ENCODE measurements around the gene TRAK1.

The TRAK1 gene

DNA sequence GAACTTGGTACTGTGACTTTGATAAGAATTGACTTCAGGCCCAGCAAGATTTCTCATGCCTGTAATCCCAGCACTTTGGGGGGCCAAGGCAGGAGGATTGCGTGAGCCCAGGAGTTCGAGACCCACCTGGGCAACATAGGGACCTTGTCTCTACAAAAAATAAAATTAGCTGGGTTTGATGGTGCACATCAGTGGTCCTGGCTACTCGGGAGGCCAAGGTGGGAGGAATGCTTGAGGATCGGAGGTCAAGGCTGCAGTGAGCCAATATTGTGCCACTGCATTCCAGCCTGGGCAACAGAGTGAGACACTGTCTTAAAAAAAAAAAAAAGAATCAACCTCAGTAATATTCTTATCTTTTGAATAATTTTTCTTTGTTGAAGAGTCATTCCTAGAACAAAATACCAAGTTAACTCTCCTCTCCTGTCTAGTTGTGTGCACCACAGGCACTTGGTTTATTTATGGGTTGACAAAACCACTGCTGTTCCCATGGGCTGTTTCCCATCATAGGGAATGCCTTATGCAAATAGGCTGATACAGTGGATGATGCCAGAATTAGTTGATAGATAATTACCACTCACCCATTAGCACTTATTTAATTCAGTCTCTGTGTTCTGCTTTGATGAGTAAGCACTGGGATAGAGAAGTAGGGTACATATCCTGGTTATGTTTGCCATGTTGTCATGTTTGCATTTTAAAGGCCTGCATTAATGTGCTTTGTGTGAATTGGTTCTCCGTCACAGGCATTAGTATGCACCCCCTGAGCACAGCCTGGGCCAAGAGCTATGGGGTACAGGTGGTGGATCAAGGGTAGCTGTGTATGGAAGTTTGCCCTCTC, 32.9 kb downstream of the TRAK1 start:
- DNase-seq = no peak

DNA sequence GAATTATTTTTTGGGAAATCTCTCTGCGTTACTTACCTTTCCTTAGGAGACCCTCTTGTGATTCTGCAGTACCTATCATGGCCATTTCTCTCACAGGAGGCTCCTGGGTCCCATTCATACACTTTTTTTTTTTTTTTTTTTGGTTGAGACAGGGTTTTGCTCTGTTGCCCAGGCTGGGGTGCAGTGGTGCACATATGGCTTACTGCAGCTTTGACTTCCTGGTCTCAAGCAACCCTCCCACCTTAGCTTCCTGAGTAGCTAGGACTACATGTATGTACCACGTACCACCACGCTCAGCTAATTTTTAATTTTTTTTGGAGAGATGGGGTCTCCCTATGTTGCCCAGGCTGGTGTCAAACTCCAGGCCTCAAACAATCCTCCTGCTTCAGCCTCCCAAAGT, 36.1 kb downstream of the TRAK1 start:
- DNase-seq = no peak

DNA sequence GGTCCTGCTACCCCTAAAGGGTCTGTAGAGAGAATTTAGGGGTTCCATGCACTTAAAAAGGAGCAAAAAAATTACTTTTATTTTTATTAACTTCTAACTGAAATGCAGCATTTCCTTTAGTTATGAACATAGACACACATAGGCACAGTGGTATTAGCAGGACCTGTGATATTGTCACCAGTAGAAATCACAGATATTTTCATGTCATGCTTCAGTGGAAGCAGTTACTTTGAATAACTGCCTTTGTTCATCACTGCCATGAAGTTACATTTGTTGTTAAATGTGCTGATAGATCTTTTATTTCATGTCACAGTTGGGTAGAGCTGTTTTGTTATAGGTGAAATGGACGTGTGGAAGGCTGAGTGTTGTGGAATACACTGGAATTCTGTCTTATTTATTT, 37.4 kb downstream of the TRAK1 start:
- no peak for DNase-seq

DNA sequence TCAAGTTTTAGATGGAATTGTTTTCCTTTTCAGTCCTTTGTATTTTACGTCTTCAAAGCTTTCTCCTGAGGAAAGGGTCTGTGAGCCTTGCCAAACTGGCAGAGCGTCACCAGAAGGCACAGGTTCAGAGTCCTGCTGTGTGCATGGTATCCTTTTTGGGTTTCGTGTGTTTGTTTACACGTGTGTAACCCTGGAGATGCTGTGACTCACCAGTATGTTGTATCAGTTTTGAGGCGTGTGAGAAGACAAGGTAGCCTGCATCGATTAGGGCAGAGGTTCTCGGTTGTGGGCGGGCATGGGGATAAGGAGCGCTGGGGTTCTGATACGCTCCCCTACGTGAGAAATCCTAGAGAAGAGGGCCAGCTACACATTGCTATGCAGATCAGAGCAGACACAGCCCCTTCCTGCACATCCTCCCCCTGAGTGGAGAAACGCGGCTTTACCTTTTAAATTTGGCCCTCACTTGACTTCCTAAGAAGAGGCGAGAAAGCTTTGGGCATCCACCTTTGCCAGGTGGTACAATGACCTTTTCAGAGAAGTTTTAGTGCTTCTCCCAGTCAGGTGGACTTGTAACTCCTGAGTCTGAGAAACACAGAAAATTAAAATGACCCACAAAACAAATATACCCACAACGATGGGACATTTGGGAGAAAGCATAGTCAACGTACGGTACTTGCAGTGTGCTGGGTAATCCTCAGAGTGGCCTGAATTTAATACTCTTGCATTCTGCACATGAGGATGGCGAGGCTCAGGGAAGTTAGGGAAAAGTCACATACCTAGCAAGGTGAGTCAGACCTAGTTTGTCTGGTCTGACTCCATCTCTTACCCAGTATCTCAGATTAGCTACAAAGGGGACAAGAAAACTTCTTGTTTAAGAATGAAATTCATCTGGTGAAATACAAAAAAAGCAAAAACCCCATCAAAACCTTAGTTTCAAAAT, 38.1 kb downstream of the TRAK1 start:
- DNase-seq = no peak

DNA sequence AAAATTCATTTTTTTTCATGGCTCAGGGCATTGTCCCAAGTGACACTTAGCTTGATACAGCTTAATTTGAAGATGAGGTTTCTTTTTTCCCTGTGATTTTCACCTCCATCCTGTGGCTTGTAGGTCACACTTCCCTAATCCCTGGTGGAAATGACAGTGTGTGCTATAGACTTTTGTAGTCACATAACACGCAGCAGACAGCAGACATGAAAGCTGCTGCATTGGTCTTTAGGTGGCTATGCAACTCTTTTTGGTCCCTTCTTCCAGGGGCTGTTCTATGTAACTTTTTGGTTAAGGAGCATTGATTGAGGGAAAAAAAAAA, 38.8 kb downstream of the TRAK1 start:
- no peak for DNase-seq

DNA sequence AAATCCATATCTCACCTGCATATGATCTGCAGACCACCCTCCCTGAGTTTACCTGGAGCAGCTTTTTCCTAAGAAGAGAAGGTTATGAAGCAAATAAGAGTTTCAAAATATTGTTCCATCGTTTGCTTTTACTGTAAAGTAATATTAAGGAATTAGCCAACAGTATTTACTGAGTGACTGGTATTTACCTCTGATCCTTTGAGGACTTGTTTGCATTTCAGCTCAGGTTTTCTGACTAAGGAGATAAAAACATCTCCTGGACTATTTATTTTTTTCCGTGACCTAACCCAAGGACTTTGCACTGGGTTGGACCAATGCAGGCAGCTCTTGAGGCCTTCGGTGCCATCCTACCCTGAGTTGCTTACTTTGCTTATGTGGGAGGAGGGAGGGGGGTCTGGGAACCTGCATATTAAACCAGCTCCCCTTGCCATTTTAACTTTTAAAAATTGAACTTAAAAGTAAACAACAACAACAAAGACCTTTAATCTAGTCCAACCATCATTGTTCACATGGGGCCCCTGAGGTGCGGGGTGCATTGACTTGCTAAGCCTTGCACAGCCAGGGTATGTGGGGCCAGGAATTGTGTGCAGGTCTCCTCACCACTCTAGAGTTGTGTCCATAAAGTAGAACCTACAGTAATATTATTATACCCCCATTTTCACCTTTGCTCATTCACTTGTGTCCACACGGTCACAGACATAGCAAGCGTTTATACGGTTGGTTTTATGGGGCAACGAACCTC, 39.3 kb downstream of the TRAK1 start:
- DNase-seq = no peak

DNA sequence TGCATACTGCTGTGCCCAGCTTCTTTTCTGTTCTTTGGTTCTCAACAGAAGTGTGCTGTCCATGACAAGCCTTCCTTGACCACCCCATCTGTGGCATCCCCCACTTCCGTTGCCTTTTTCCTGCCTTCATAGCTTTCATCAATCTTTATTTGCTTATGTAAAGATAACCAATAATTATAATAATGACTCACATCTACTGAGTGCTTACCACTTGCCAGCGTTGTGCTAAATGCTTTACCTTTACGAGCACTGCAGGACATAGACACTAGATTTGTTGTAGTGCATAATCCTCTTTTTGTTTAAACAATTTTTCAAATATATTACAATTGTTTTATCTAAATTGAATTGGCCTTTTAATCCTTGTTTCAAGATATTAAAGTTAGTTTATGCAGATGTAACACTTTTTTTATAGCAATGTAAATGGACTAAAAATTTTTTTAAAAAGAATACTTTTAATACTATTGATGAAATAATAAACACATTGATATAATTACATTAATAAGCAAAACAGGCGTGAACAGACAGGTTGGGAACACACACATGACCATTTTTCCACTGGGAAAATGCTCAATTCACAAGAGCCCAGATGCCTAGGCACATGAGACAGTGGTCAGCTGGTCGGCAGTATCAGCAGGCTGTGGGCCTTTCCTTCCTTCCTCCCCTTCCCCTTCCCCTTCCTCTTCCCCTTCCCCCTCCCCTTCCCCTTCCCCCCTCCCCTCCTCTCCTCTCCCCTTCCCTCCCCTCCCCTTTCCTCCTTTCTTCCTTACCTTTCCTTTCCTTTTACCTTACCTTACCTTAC, 42.5 kb downstream of the TRAK1 start:
- DNase-seq = no peak

DNA sequence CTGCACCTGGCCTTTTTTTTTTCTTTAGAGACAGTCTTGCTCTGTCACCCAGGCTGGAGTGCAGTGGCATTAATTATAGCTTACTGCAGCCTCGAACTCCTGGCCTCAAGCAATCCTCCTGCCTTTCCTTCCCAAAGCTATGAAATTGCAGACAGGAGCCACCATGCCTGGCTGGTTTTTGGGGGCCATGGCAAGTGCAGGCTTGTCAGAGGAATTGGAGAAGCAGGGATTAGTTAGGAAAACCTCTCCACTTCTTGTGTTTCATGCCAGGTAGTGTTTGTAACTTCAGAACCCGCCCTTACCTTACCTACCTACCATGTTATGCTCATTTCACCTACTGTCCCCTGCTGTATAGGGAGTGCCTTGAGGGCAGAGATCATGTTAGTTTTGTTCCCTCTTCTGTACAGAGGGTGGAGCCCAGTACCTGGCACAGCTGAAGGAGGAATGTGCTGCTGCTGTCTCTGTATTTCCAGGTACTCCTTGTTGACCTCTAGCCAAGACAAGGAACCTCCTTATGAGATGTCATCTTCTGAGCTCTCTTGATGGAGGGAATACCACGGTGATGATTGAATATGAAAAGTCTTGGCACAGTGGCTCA, 43.8 kb downstream of the TRAK1 start:
- DNase-seq = no peak

DNA sequence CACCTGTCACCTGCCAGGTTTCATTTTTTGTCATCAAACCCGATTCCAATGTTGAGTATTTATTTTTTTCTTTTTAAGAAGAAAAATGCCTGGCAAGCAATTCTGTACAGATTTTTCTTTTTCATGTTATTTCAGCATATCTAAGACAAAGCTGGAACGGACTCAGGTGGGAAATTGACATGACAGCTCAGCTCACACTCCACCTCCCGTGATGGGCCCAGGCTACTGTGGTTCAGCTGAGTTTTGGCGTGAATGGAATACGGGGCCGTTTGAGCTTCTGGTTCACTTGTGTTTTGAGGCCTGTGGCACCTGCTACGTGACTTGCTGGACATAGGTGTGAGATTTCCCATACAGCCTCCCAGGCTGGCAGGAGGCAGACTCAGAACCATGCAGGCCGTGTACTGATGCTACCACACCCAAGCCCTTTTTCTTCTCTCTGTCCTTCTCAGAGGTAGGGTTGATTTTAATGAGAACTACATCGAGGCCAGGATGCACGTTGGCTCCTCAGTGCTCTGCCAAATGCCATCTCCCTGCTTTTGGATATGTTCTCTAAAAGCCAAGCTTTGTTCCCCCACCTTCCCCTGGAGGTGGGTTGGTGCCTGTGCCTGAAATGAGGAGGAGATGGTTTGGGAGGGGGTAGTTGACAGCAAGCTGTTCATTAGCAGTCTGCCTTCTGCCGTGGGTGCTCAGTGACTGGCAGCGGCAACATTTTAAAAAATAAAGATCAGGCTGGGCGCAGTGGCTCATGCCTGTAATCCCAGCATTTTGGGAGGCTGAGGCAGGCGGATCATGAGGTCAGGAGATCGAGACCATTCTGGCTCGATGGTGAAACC, 48.7 kb downstream of the TRAK1 start:
- no peak for DNase-seq

DNA sequence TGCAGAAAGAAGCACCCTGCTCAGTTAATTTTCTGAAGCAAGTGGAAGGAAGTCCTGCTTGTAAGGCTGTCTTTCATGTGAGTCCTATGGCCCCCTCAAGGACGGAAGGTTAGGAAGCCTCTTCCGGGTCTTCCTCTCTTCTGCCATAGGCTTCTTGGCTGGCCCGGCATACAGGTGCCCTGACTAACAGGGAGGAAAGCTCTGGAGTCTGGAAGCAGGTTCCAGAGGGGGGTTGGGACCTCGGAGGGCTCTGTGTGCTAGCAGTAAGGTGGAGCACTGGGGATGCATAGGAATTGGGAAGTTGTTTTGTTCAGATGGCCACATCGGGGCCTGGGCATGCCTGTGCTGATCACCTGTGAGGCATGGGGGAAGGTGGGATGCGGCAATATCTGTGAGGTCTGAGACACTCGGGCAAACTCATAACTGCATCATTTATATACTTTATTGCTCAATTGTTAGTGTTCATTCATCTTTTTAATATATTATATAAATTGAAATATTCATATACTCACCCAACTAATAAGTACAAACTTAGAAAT, 49.6 kb downstream of the TRAK1 start:
- no peak for DNase-seq

DNA sequence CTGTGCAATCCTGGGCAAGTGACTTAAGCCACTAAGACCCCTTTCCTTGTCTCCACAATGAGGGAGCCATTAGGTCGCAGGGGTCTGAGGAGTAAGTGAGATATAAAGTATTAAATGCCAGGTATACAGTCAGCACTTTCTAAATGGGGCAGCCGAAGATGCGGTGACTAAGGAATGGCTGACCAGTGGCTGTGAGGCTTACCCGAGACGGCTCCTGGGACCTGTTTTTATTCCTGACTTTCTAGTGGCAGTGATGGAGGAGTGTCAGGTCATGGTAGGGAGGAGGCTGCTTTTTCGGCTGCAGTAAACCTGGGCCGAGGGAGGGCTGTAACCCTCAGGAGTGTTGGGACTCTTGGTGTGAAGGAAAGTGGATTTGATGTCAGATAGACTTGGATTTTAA, 52.3 kb downstream of the TRAK1 start:
- DNase-seq = no peak

DNA sequence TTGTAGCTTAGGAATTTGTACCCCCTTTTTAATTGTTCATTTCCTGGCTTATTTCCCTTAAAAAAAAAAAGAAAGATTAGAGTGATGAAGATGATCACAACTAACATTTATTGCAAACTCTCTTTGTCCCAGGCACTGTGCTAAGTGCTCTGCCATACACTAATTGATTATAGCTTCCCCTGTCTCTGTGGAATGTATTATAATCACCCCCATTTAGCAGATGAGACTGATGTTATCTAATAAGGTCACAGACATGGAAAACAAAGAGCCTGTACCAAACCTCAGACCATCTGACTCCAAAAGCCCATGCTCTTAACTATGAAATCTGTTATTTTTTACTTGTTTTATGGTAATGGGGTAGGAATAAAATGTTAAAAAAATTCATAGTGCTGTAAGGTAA, 53.1 kb downstream of the TRAK1 start:
- no peak for DNase-seq

DNA sequence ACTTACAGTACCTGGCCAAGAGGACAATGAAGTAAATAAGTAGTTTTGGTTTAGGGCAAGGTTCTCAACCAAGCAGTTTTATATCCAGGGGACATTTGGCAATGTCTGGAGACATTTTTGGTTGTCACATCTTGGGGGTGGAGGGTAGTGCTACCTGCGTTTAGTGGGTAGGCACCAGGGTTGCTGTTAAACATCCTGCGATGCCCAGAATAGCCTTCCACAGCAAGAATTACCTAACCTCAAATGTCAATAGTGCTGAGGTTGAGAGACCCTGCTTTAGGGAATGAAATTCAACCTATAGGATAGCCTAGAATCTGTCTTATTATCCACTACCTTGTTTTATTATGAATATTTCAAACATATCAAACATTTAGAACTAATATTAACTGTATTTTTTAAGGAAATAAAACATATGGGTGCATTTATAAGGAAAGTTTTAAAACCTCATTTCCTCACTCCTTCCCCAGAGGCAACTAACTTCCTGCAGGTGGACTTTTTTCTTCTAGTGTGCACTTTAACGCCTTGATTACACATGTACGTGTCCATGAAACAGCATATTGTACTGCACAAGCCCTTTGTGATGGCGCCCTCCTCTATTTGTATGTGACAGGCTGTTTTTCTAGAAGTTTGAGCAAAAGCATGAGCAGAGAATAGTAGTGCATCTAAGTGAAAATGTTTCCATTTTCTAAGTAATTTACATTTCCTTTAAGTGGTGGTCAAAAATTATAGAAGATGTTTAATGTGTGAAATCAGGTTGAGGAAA, 57.1 kb downstream of the TRAK1 start:
- no peak for DNase-seq

DNA sequence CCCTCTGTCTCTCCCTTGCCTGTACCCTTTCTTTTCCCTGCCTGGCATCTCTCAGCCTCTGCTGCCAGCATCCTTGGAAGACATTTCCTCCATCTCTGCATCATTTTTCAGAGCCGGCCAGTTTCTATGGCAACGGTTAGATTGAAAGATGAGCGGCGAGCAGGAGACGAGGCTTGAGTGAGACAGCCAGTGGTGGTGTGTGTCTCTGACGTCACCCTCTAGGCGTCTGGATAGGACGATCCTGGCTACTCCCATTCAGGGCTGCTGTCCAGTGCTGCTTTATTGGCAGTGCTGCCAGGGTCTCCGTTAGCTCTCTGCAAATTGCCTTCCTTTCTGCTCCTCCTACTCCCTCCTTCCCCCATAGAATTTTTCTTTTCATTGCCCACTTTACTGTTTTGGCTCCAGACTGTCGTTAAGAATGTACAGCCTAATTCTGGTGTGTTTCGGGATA, 57.9 kb downstream of the TRAK1 start:
- no peak for DNase-seq

DNA sequence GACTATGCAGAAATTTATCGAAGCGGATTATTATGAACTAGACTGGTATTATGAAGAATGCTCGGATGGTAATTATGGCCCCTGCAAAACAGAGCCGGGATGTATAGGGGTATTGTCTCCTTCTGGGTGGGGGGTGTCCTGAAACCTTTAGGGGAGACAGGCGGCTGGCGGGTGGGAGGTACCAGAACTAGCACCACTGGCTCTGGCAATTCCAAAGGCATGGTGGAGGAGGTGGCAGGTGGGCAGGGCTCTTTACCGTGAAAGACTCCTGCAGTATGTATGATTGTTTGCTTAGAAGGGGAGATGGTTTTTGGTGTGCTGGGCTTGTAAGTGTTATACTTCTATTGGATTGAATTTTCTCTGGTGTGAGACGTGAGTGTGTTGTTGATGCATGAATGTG, 58.4 kb downstream of the TRAK1 start:
- no peak for DNase-seq

DNA sequence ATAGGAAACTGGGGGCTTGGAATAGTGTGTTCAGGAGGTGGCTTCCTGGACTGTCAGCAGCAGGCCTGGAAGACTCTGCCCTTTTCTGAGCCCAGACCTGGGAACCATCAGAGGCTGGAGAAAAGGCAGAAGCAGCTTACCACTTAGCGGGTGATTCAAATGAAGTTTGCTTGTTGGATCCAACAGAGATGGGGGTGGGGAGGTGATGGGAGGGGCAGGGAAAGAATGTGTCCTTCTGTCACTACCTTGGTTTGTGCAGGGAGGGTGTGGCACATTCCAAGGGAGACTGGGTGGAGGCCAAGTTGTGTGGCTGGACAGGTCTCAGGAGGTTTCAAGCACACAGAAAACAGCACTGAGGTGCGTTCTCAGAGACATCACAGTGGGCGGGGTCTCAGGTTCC, 58.8 kb downstream of the TRAK1 start:
- no peak for DNase-seq

DNA sequence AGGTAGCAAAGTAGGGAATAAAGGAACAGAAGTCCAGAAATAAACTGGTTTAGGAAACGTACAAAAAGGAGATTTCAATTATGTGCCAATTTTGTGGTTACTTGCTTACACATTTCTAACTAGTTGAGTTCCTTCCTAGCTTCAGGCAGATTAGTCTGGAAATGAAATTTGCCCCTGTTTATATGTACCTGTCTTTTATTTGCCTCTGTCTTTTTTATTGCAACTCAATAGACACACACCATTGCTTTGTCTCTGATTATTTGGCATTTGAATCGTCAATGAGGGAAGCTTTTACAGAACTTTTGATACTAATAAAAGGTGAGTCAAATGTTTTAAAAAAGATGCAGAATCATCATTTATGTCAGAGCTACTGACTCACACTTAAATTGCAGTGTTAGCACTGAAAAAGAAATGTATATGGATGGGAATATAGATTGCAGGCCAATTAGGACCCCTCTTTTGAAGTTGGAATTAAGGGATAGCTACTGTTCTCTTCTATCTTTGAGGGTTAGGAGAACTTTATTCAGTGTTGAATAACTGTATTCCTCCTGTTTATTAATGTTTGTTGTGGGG, 60.5 kb downstream of the TRAK1 start:
- DNase-seq = no peak

DNA sequence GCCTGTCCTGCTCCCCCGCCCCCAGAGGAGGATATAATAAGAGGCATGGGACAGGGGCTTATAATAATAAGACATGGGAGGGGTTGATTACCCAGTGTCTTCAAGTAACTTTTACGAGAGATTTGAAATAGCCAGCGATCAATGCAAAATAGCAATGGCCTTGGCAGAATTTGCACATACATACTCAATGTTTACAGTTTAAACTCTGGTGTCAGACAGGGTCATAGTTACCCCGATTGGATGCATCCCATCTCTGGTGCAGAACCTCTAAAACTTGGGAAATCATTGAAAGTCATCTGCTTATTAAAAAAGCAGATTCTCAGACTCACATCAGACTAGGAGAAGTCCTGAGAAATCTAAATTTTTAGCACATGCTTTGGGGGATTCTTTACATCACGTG, 61.0 kb downstream of the TRAK1 start:
- no peak for DNase-seq

DNA sequence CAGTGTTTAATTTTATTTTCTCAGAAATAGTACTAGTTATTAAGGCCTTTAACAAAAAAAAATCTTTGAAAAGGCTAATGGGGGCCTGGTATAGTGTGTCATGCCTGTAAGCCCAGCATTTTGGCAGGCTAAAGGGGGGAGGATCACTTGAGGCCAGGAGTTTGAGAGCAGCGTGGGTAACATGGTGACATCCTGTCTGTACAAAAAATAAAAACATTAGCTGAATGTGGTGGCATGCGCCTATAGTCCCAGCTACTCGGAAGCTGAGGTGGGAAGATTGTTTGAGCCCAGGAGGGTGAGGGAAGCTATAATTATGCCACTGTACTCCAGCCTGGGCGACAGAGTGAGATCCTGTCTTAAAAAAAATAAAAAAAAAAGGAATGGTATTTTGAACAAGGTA, 61.9 kb downstream of the TRAK1 start:
- no peak for DNase-seq

Measured in suppressor macrophage (primary cell).